DOHH2 (cell line): ENCODE data around the gene SPINT4.

Experiments used
- EZH2phosphoT487 ChIP-seq: fragments of 200-600 bp; sonication (generic); IDR thresholded peaks from 2 replicates; pipeline ENCODE4 v1.6.1; 2017; ENCODE audit warnings: borderline replicate concordance, mild to moderate bottlenecking, antibody characterized with exemption, low read length, moderate library complexity, mixed read lengths
- TF ChIP-seq, protein P1 (sequence below): fragments of 200-600 bp; sonication (generic); IDR thresholded peaks from one replicate; pipeline ENCODE4 v1.5.1; 2014; ENCODE audit warnings: antibody characterized with exemption, mild to moderate bottlenecking, low read depth, low read length; ENCODE audit not compliant: poor library complexity, severe bottlenecking

DNA sequence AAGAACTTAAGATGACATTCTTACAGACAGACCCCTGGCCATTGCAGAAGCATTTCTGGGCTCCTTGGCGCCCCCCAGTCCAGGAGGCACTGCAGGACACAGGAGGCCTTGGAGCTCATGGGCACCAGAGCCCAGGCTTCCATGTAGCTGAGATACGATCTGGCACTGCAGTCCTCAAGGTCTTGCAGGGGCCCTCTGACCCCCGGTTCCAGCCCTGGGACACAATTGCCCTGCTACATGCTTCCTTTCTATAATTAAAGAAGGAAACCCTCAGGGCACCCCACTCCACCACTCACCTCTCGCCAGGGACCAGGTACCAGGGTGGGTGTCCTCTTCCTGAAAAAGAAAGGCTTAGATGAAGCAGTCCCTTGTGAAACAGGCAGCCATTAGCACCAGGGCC, 35.9 kb downstream of the SPINT4 start:
- TF ChIP-seq, protein P1, sequence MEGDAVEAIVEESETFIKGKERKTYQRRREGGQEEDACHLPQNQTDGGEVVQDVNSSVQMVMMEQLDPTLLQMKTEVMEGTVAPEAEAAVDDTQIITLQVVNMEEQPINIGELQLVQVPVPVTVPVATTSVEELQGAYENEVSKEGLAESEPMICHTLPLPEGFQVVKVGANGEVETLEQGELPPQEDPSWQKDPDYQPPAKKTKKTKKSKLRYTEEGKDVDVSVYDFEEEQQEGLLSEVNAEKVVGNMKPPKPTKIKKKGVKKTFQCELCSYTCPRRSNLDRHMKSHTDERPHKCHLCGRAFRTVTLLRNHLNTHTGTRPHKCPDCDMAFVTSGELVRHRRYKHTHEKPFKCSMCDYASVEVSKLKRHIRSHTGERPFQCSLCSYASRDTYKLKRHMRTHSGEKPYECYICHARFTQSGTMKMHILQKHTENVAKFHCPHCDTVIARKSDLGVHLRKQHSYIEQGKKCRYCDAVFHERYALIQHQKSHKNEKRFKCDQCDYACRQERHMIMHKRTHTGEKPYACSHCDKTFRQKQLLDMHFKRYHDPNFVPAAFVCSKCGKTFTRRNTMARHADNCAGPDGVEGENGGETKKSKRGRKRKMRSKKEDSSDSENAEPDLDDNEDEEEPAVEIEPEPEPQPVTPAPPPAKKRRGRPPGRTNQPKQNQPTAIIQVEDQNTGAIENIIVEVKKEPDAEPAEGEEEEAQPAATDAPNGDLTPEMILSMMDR: no peak
- no peak for TF ChIP-seq EZH2phosphoT487
